Stimulated activated naive CD8-positive, alpha-beta T cell treated with anti-CD3 and anti-CD28 coated beads, Interleukin-15, Interleukin-2, amounts not matched to agents 100 ng/mL and 50 ng/mL, for 24 hours (primary cell): ENCODE results near the gene CACNA1C.

ENCODE experiments used
- H3K27ac Mint-ChIP-seq: one replicate; pipeline ENCODE4 v1.8.0; 2021; ENCODE audit warnings: mild to moderate bottlenecking, mixed read lengths
- H3K27me3 Mint-ChIP-seq: one replicate; pipeline ENCODE4 v1.8.0; 2021; ENCODE audit warnings: mixed read lengths
- H3K36me3 Mint-ChIP-seq: one replicate; pipeline ENCODE4 v1.8.0; 2021; ENCODE audit warnings: low read depth, mixed read lengths
- H3K4me1 Mint-ChIP-seq: one replicate; pipeline ENCODE4 v1.8.0; 2021; ENCODE audit warnings: low read depth, mixed read lengths
- H3K4me3 Mint-ChIP-seq: one replicate; pipeline ENCODE4 v1.8.0; 2021; ENCODE audit warnings: mild to moderate bottlenecking, mixed read lengths
- H3K9me3 Mint-ChIP-seq: one replicate; pipeline ENCODE4 v1.8.0; 2021; ENCODE audit warnings: mixed read lengths

Gene CACNA1C

DNA sequence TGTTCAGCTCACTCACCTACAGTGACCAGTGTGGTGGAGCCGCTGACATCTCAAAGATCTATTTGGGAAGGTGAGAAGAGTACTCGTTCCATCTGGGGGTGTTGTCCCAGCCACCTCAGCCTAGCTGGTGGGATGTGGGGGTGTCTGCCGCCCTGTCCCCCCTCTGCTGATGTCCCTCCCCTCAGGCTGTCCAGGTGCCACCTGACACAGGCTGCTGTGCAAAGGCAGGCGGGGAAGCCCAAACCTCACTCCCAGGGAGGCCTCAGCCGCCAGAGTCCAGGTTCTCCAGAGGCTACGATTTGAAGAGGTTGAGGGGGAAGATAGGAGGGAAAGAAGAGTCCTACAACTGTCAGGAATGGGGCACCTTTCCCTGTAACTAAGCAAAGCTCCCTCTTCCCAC lies 690.7 kb downstream of the CACNA1C start:
- no peaks in the 10 kb centered on the region for H3K36me3 Mint-ChIP-seq
- H3K27me3 Mint-ChIP-seq, result peaks cover 4% of the 10 kb centered on the region
- H3K4me1 Mint-ChIP-seq, result no peaks in the 10 kb centered on the region
- H3K4me3 Mint-ChIP-seq, result no peak overlapping the region
- H3K9me3 Mint-ChIP-seq, result peaks cover 3% of the 10 kb centered on the region
- no peak overlapping the region for H3K27ac Mint-ChIP-seq

DNA sequence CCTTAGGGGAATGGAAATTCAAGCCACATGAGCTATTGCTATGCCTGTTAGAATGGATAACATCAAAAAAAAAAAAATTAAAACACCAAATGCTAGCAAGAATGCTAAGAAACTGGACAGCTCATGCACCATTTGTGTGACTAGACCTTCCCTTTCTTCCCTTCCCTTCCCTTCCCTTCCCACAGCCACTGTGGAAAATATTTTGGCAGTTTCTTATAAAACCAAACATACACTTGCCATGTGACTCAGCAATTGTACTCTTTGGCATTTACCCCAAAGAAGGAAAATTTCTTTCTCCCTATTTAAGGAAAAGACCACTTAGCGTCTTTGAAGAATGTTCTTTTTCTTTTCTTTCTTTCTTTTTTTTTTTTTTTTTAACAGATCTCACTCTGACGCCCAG lies 692.9 kb downstream of the CACNA1C start:
- no peaks in the 10 kb centered on the region for H3K36me3 Mint-ChIP-seq
- H3K9me3 Mint-ChIP-seq, result peaks cover 3% of the 10 kb centered on the region
- peaks cover 4% of the 10 kb centered on the region for H3K27me3 Mint-ChIP-seq
- no peaks in the 10 kb centered on the region for H3K4me1 Mint-ChIP-seq
- no peak overlapping the region for H3K4me3 Mint-ChIP-seq
- H3K27ac Mint-ChIP-seq, result no peak overlapping the region
